Sigmoid colon (tissue), 7 donors: ENCODE measurements around the gene RBM45. TPM values are rescaled to one million over a fixed set of nuclear protein-coding genes. Genes with fewer than 3 reads are reported as not detected.
"Not testable (repeated sequence)": the region's sequence is repeated elsewhere in the genome, so short reads cannot be mapped to it uniquely, and the experiment has no call there.

Source experiments
- DNase-seq: peaks from one replicate; pipeline ENCODE4 v3.0.0-alpha.2; 2019
- H3K27ac ChIP-seq, 4 donors: fragments of 200-600 bp; sonication (generic); one replicate each; pipeline ENCODE4 v1.5.1; 2016 to 2019; ENCODE audit warnings: mild to moderate bottlenecking in 1 of 4
- H3K27me3 ChIP-seq, 3 donors: fragments of 200-600 bp; sonication (generic); one replicate each; pipeline ENCODE4 v1.5.1; 2019; ENCODE audit warnings: mild to moderate bottlenecking in 1 of 3
- H3K36me3 ChIP-seq, 4 donors: fragments of 200-600 bp; sonication (generic); one replicate each; pipeline ENCODE4 v1.5.1; 2016 to 2019
- H3K4me1 ChIP-seq, 4 donors: fragments of 200-600 bp; sonication (generic); one replicate each; pipeline ENCODE4 v1.5.1; 2017 to 2019
- H3K4me3 ChIP-seq, 4 donors: fragments of 200-600 bp; sonication (generic); one replicate each; pipeline ENCODE4 v1.5.1; 2017 to 2019; ENCODE audit warnings: mild to moderate bottlenecking in 2 of 4, moderate library complexity in 1 of 4
- H3K9me3 ChIP-seq, 4 donors: fragments of 200-600 bp in 3 of 4; sonication (generic) in 3 of 4; one replicate each; pipeline versions ENCODE4 v1.5.1 to v1.6.1; 2013 to 2019
- CTCF ChIP-seq, 4 experiments: fragments of 450-650 bp in 3 of 4; fragments of 200-600 bp in 1 of 4; IDR thresholded peaks; one replicate each; pipeline ENCODE4 v1.5.1; 2016 to 2019; ENCODE audit warnings: antibody characterized with exemption in 4 of 4, mild to moderate bottlenecking in 3 of 4, moderate library complexity in 2 of 4
- EP300 ChIP-seq, 4 donors: sonication (generic); formaldehyde crosslinking; IDR thresholded peaks; one replicate each; pipeline ENCODE4 v1.6.1; 2017; ENCODE audit warnings: antibody characterized with exemption in 4 of 4
- POLR2A ChIP-seq, 2 donors: fragments of 450-650 bp; IDR thresholded peaks; one replicate each; pipeline ENCODE4 v1.6.1; 2016; ENCODE audit warnings: antibody characterized with exemption in 2 of 2, mild to moderate bottlenecking in 2 of 2, moderate library complexity in 2 of 2
- POLR2AphosphoS5 ChIP-seq, 4 donors: sonication (generic); formaldehyde crosslinking; IDR thresholded peaks; one replicate each; pipeline ENCODE4 v1.6.1; 2017; ENCODE audit warnings: antibody characterized with exemption in 4 of 4
- WGBS, 2 donors: extraction: QIAGEN DNeasy Blood & Tissue Kit; methylation state at CpG; one replicate each; pipeline ENCODE4 v1.1.7; 2013; 5-methylcytosine and 5-hydroxymethylcytosine counted together
- intact Hi-C: fragments of 100-400 bp; cut with DNase I; formaldehyde crosslinking; loops from one replicate; pipeline ENCODE4 v1.15.1; 2023
- polyA plus RNA-seq, 3 donors: library from polyadenylated mRNA; stranded (reverse); fragments of 200-250 nt; gene quantifications; one replicate each; pipeline ENCODE4 v1.2.3, GENCODE V29; 2013
- total RNA-seq, 4 donors: library from RNA; depleted of rRNA; stranded (reverse); fragments of >200 nt; gene quantifications; one replicate each; pipeline ENCODE4 v1.1.0, GENCODE V29; 2016
- donor health status: healthy with polysubstance abuse.
- donor health status: Bipolar disorder and iron deficiency.
- donor health status: healthy.

RBM45 gene
- total and polyA plus RNA-seq, 7 donors: 7.2 to 18.5 (median 12.2) TPM

- Histone ChIP-seq H3K27me3 (no peaks in the 10 kb centered on the region), H3K4me3 (no peak overlapping the region), H3K36me3 (no peaks in the 10 kb centered on the region), H3K4me1 (peaks cover 0 to 16% (median 10%) of the 10 kb centered on the region in 4 donors), H3K27ac (no peak overlapping the region), H3K9me3 (no peaks in the 10 kb centered on the region)
- TF ChIP-seq POLR2A (IDR thresholded peaks at IDR 0.05) (no peak), EP300 (IDR thresholded peaks at IDR 0.05) (no peak)
- no peak for DNase-seq
- 88 to 95% methylated on average over 1 of the region's 1 CpG for WGBS, 2 donors
- intact Hi-C loops: loop anchor here (10.0 kb wide), 1 partner anchor 90 kb away; no protein-coding TSS in a partner anchor
Measured at GRCh38 chr2:178075006-178075326, 37.3 kb upstream of the RBM45 start.

- DNase-seq: no peak
- H3K4me1 ChIP-seq: peaks cover 0 to 16% (median 10%) of the 10 kb centered on the region in 4 donors
- H3K27ac ChIP-seq: no peak overlapping the region
- intact Hi-C loops: loop anchor here (10.0 kb wide), 1 partner anchor 91 kb away; no protein-coding TSS in a partner anchor
- no peaks in the 10 kb centered on the region for H3K36me3 ChIP-seq
- H3K27me3 ChIP-seq: no peaks in the 10 kb centered on the region
- no peaks in the 10 kb centered on the region for H3K9me3 ChIP-seq
- no peak overlapping the region for H3K4me3 ChIP-seq
- TF ChIP-seq POLR2AphosphoS5 (IDR thresholded peaks at IDR 0.05) (no peak), CTCF (IDR thresholded peaks at IDR 0.05) (no peak), POLR2A (IDR thresholded peaks at IDR 0.05) (no peak), EP300 (IDR thresholded peaks at IDR 0.05) (no peak)
Measured at GRCh38 chr2:178076130-178076529, 36.1 kb upstream of the RBM45 start.

GRCh38 chr2:178079279-178079678, 33.0 kb upstream of the RBM45 start:
- intact Hi-C loops: loop anchor here (10.0 kb wide), 1 partner anchor 94 kb away; no protein-coding TSS in a partner anchor
- DNase-seq, H3K27ac ChIP-seq, H3K4me1 ChIP-seq, H3K4me3 ChIP-seq, H3K36me3 ChIP-seq, H3K9me3 ChIP-seq, H3K27me3 ChIP-seq: not testable (repeated sequence)
- WGBS, 2 donors: 78 to 87% methylated on average over 3 of the region's 3 CpGs

- TF ChIP-seq POLR2AphosphoS5 (IDR thresholded peaks at IDR 0.05) (no peak), EP300 (IDR thresholded peaks at IDR 0.05) (no peak), POLR2A (IDR thresholded peaks at IDR 0.05) (no peak), CTCF (IDR thresholded peaks at IDR 0.05) (no peak)
- WGBS, 2 donors: 81 to 83% methylated on average over 3 of the region's 3 CpGs
- no peaks in the 10 kb centered on the region for H3K27me3 ChIP-seq
- no peaks in the 10 kb centered on the region for H3K36me3 ChIP-seq
- intact Hi-C loops: no loop called here
- H3K4me3 ChIP-seq: no peak overlapping the region
- no peaks in the 10 kb centered on the region for H3K9me3 ChIP-seq
- no peak overlapping the region for H3K27ac ChIP-seq
- H3K4me1 ChIP-seq: no peaks in the 10 kb centered on the region
- no peak for DNase-seq
Measured at GRCh38 chr2:178082408-178083045, 29.7 kb upstream of the RBM45 start.

- H3K4me1 ChIP-seq: no peaks in the 10 kb centered on the region
- WGBS, 2 donors: 78 to 84% methylated on average over 3 of the region's 3 CpGs
- no peaks in the 10 kb centered on the region for H3K9me3 ChIP-seq
- no peak for DNase-seq
- intact Hi-C loops: no loop called here
- H3K27me3 ChIP-seq: no peaks in the 10 kb centered on the region
- no peak overlapping the region for H3K4me3 ChIP-seq
- H3K27ac ChIP-seq: no peak overlapping the region
- TF ChIP-seq CTCF (IDR thresholded peaks at IDR 0.05): no peak
- H3K36me3 ChIP-seq: no peaks in the 10 kb centered on the region
Measured at GRCh38 chr2:178084273-178084672, 28.0 kb upstream of the RBM45 start.

GRCh38 chr2:178088774-178089270, 23.4 kb upstream of the RBM45 start:
- H3K27ac ChIP-seq: no peak overlapping the region
- DNase-seq: no peak
- WGBS, 2 donors: 47 to 59% methylated on average over 6 of the region's 6 CpGs
- H3K9me3 ChIP-seq: no peaks in the 10 kb centered on the region
- H3K27me3 ChIP-seq: no peaks in the 10 kb centered on the region
- TF ChIP-seq POLR2A (IDR thresholded peaks at IDR 0.05): no peak
- TF ChIP-seq CTCF (IDR thresholded peaks at IDR 0.05): no peak
- no peak for TF ChIP-seq POLR2AphosphoS5 (IDR thresholded peaks at IDR 0.05)
- no peak for TF ChIP-seq EP300 (IDR thresholded peaks at IDR 0.05)
- H3K4me1 ChIP-seq: no peaks in the 10 kb centered on the region
- H3K36me3 ChIP-seq: no peaks in the 10 kb centered on the region
- intact Hi-C loops: no loop called here
- no peak overlapping the region for H3K4me3 ChIP-seq
